GM18499 (cell line): ENCODE measurements around the gene KLHL17.

ENCODE experiments used
- ATAC-seq: cut with Tn5 transposase; IDR thresholded peaks from one replicate; pipeline ENCODE4 v1.9.1; 2021; ENCODE audit warnings: moderate number of reproducible peaks; ENCODE audit not compliant: insufficient read depth, unreplicated experiment

The KLHL17 gene

DNA sequence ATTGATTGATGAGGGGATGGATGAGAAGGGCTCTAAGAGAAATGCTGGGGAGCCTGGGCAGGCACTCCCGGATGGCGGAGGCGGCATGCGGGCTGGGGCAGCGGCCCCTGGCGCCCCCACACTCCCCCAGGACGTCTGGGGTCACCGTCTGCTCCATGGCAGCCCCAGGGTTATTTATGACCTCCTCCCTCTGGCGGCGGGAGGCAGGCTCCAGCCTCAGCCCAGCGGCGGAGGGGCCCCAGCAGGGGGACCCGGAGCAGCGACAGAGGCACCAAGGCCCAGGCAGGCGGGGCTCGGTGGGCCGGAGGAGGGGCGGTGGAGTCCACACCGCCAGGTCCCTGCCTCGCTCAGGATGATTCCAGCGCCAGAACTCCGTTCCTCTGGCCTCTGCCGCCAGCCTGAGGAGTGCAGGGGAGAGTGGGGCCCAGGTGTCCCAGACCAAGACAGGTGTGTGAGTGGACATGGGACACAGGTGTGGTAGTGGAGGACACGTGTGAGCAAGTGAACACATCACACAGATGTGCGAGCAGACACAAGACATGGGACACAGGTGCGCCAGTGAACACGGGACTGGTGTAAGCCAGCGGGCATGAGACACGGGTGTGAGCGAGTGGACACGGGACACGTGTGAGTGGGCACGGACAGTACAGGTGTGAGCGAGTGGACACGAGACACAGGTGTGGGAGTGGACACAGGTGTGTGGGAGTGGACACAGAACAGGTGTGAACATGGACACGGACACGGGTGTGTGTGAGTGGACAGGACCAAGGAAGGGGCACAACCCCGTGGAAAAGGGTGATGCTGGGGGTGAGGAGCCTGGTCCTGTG lies 39.2 kb upstream of the KLHL17 start:
- ATAC-seq = no peak

DNA sequence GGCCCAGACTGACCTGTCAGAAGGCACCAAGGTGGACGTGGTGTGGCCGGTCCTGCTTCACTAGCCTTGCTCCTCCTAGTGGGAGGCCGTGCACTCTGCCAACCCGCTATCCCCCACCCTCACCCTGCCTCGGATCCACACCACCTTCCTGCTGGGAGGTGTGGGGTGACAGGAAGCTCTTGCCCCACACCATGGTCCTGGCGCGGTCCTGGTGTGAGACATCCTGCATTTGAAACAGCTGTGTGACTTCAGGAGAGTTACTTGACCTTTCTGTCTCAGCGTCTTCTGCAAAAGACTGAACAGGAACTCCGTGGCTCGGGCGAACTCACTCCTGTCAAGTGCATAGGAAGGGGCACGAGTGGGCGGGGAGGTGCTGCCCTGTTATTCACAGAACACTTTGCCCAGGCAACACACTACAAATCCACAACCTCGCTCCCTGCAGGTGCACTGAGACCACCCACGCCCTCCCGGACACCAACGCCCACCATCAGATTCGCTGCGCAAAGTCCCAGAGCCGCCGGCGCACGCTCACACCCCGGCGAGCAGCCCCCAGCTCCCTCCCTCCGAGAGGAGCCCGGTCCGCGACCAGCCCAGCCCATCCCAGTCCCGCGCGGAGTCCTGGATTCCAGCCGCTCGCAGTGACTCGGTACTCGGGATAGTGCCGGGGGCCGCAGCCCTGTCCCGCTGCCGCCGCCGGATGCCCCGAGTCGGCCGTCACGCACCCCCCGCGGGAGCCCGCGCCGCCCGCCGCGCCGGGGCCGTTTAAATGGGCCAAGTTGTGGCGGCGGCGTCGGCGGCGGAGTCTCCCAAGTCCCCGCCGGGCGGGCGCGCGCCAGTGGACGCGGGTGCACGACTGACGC lies 37.0 kb upstream of the KLHL17 start, which contains the start of gene SAMD11:
Gene SAMD11, plus strand, starts transcription at position 793 of the 860 bp plus-strand sequence. CDS start 509 bp downstream, outside the sequence.
- no peak for ATAC-seq

DNA sequence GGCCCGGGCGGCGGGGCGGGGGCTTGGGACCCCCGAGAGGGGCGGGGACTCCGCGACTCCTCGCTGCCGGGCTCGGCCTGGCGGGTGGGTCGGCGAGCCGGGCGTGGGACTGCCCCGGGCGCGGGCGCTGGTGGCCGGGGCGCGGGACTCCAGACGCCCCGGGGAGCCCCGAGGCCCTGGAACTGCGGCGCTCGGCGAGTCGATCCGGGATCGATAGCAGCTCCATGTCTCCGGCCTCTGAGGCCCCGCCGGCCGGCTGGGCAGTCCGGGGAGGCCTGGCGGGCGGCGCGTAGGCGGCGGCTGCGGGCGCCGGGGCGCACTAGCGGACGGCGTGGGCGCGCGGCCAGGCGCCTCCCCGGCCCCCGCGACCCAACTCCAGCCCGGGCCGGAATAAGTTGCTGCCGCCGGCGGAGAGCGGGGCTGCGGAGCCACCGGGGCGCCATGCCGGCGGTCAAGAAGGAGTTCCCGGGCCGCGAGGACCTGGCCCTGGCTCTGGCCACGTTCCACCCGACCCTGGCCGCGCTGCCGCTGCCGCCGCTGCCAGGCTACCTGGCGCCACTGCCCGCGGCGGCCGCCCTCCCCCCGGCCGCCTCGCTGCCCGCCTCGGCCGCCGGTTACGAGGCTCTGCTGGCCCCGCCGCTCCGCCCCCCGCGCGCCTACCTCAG lies 36.3 kb upstream of the KLHL17 start:
- ATAC-seq = no peak

DNA sequence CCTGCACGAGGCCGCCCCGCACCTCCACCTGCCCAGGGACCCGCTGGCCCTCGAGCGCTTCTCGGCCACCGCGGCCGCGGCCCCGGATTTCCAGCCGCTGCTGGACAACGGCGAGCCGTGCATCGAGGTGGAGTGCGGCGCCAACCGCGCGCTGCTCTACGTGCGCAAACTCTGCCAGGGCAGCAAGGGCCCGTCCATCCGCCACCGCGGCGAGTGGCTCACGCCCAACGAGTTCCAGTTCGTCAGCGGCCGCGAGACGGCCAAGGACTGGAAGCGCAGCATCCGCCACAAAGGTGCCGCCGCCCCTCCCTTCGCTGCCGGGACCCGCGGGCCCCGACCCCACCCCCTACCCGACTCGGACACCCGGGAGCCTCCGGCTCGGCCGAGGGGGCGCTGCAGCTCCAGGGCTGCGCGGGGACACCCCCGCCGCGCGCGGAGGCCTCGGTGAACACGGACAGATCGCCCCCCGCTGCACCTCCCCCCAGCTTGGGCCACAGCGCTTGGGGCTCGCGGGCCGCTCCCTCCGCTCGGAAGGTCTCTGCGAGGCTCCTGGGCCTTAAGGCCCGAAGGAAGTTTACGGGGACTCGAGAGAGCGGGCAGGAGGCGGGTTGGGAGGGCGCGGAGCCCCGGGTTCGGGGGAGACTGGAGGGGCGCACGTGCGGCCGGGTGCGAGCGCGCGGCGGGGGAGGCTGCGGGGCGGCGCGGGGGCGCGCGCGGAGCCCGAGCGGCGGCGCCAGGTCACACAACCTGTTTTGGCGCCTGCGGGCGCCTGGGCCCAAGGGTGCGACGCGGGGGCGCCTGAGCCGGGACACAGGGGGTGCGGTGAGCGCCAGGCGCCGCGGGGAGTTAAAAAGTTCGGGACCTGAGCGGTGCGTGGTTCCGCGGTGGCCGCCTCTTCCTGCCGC lies 35.5 kb upstream of the KLHL17 start:
- no peak for ATAC-seq

DNA sequence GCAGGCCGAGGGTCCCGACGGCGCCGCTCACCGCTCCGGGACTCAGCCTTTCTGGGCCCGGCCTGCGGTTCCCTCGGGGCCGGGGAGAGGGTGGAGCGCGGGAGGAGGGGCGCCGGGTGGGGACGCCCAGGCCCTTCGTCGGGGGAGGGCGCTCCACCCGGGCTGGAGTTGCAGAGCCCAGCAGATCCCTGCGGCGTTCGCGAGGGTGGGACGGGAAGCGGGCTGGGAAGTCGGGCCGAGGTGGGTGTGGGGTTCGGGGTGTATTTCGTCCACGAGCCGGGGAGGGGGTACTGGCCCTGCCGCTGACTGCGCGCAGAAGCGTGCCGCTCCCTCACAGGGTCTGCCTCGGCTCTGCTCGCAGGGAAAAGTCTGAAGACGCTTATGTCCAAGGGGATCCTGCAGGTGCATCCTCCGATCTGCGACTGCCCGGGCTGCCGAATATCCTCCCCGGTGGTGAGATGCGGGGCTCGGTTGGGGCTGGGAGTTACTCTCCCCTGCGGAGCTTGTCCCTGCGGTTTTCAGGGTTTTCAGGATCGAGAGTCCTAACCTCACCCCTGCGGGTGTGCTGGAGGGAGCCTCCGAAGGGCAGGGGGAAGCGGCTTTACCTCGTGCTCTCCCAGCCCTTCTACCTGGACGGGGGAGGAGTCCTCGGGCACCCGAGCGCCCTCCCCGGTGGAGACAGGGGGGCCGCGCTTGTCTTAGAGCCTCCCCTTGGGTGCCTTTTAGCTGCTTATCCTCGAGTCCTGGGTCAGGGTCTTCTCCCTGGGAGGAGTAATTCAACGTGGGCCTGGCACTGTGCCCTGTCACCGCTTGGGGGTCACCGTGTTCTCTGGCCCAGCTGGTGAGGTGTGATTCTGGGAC lies 34.6 kb upstream of the KLHL17 start:
- no peak for ATAC-seq

DNA sequence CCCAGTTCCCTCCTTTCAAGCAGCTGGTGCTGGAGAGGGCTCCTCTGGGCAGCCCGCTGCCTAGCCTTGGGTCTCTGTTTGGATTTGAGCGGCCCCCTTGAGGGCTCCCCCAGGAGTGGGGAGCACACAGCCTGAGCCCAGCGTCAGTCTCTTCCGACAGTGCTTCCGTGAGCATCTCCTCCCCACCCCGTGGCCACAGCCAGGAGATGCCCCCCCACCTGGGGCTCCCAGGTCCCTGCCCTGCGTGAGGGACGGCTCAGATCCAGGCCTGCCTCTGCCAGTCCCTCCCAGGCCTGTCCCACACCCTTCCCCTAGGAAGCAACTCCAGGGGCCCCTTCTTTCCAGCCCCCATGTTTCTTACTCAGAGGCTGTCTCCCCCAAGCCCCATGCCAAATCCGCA lies 33.1 kb upstream of the KLHL17 start:
- no peak for ATAC-seq

DNA sequence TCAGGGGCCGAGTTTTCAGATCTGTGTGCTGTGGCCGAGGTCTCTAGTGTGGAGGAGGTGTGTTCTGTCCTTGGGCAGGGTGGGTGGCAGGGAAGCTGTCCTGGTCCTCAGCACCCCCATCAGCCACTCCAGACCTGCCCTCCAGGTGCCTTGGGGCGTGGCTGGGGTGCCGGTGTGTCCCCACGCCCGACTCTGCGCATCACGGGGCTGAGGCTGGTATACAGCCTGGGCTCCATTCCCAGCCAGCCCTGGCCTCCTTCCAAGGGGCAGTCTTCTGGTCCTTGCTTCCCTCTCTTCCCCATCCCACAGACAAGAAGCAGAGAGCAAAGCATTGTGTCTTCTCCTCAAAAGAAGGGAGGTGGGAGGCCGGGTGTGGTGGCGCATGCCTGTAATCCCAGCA lies 32.6 kb upstream of the KLHL17 start:
- no peak for ATAC-seq

DNA sequence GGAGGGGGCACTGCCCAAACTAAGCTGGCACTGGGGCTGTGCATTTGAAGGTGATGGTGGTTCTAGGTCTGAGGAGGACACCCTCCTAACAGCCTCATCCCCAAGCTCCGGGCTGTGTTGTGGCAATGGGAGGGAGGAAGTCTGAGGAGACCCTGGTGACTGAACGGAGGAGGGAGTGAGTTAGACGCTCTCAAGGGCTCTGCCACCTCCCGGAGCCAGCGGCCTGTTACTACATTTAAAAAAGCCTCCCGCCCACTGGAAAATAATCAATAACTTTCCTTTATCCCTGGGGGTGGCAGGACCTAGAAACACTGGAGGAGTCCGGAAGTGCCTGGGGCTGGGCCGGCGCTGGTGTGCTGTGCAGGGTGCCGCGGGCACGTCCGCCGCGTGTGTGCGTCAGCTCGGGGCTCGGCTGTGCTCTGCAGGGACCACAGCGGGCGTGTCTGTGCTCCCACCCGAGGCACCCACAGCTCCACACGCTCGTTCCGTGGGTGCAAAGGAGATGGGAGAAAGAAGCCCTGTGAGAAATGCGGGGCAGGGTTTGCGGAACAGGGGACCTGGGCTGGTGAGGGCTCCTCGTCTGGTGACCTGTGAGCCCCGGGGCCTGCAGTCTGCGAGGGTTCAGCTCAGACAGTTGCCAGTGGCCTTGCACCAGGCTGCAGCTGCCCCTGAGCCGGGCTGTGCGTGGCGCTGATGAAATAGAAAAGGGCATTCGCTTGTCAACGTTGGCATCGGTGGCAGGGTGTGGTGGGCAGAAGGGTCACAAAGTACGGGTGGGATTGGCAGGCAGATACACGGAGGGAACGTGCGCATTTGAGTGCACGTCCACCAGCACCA lies 31.3 kb upstream of the KLHL17 start:
- no peak for ATAC-seq

DNA sequence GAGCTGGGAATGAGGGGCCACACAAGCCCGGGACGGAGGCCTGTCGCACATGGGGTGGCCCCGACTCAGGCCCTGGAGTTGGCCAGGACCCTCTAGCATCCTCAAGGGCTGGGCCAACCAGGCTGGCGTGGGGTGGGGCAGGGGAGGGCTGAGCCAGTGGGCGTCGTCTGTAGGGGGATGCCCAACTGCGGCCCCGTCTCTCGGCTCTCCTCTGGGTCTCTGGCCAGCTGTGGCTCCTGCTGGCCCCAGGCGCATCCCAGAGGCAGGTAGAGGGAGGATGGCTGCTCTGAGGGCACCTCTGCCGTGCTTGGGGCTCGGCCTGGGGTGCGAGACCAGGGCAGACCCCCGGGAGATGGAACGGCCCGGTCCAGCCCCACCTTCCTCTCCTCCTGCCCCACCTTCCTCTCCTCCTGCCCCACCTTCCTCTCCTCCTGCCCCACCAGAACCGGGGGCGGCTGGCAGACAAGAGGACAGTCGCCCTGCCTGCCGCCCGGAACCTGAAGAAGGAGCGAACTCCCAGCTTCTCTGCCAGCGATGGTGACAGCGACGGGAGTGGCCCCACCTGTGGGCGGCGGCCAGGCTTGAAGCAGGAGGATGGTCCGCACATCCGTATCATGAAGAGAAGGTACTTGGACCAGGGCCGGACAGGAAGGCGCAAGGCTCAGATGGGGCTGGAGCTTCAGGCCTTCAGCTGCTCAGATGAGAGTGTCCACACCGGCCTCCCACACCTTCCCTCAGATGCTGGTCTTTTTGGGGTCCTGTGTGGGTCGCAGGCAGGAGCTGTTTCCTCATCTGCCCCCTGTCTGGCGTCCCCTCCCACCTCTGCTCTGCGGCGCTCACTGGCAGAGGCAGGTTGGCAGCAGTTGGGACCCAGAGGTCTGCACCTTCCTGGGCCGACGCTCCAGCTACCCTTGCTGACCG lies 30.4 kb upstream of the KLHL17 start:
- ATAC-seq = no peak

DNA sequence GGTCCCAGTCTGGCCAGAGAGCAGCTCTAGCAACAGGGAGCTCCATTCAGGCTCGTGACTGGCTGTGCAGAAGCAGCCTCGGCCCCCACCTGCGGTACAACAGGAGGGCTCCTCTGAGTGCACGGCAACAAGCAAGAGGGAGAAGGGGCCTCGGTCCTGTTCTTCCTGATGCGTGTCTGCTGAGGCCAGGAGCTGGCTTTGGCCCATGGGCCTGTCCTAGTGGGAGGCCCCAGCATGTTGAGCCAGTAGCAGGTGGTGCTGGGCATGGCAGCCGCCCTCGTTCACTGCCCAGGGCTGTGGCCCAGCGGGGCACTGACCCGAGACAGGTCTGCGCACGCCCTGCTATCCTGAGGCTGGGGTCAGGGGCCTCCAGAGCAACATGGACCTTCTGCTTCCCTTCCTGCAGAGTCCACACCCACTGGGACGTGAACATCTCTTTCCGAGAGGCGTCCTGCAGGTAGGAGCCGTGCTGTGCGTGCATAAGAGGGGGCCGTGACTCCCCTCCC lies 29.7 kb upstream of the KLHL17 start:
- ATAC-seq = no peak

DNA sequence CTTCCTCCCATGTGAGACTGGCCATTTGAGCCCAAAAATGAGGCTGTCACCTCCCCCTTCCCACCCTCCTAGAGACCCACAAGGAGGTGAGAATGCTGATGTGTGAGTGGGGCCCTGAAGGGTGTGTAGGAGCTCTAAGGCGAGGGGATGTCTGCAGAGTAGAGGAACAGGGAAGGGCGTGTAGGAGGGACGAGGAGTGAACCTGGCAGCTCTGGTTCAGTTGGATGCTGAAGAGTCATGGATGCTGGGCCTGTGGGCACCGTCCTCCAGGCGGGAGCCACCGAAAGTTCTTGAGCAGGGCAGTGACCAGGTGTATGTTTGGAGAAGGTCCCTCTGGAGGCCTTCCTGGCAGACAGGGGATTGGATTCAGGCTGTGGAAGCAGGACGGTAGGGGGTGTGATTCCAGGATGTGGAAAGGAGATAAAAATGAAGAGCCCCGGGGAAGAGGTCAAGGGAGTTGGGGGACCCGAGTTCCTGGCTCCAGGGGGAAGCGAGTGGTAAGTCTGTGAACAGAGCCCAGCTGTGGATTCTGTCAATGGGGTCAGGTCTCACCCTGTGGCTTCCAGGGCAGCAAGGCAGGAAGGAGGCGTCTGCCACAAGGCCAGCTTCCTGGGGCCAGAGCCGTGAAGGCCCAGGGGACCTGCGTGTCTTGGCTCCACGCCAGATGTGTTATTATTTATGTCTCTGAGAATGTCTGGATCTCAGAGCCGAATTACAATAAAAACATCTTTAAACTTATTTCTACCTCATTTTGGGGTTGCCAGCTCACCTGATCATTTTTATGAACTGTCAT lies 28.8 kb upstream of the KLHL17 start:
- no peak for ATAC-seq

DNA sequence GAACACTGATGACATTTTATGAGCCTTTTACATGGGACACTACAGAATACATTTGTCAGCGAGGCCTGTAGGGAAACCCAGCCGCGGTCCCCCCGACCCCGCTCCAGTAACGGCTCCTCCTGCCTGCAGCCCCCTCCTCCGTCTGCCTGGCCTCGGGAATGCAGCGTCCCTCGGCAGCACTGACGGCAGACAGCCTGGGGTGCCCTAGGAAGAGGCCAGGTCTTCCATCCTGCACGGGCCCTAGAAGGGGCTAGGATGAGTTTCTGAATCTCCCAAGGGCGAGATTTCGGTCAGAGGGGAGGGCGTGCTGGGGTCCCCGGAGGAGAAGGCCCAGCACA lies 28.2 kb upstream of the KLHL17 start:
- no peak for ATAC-seq

DNA sequence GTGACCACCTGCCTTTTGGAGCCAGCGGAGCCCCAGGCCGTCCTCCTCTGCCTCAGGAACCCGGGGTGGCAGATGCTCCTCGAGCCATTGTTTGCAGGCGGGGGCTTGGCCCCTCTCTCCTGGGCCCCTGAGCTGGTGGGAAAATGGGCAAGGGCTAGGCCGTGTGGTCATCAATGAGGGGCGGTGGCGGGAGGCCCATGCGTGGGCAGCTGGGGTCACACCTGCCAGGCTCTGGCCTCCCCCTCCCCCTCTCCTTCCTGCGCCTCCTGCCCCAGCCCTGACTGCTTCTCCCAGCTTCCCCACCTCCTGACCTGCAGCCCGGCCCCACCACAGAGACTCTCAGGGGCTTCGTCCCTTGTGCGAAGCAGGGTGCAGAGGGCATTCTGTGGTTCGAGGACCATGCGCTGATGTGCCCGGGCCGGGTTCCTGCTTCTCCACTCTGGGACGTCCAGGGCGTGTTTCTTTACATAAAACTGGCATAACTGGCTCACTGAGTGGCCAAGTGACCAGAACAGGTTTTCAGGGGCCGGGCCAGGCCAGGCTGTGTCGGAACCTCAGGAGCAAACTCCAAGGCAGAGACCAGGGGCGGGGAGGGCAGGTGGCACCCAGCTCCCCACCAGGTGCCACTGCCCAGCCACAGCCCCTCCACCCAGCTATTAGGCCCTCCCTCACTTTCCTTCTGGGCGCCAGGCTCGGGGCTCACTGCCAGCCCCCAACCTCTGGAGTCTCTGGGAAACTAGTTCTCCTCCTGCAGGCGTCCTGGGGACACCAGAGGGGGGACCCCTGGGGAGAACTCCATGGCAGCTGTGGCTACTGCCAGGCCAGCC lies 27.4 kb upstream of the KLHL17 start:
- ATAC-seq = no peak

DNA sequence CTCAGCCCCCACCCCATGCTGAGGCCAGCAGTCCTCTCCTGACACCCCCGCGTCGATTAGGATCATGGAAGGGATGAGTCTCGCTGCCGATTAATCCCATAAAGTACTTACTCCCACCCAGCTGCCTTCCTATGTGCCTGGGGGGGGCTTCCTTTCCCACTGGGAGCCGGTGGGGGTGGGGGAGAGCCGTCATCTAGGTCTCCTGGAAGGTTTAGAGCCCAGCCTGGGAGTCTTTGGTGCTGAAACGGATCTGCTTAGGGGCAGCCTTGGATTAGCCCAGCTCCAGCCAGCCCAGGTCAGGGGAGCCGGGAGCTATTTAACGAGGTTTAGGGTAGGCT lies 26.8 kb upstream of the KLHL17 start:
- no peak for ATAC-seq

DNA sequence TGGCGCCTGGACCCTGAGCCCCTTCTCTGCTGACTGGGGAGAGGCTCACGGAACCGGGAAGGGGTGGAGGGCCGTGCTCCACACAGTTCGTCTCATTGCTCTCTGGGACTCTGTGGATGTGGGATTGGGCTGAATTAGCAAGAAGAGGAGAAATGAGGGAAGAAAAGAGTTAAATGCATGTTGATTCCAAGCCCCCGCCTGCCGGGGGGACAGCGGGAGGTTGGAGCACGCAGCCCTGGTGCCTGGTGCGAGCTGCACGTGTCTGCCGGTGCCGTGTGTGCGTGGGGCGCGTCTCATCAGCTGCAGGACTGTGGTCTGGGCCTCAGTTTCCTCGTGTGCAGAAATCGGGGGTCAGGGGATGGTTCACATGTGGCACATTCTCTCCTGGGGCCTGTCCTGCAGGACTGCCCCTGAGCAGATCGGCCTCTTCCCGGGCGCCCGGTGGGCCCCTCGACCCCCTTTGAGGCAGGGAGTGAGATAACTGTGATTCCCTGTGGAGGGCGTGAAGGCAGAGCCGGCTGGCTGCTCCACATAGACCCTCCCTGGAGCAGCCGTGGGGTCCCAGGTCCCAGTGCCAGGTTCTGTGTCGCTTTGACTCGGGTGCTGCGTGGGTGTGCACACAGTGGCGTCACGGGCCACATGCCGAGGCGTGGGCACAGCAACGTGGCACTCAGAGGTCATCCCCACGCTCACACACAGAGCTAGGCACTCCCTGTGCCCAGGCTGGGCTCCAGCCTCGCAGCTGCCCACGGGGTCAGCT lies 25.2 kb upstream of the KLHL17 start:
- ATAC-seq = no peak
